HG02981 (cell line): ENCODE measurements around the gene NKAIN1.
"Not testable (repeated sequence)": the region's sequence is repeated elsewhere in the genome, so short reads cannot be mapped to it uniquely, and the experiment has no call there.

Source experiments
- ATAC-seq: cut with Tn5 transposase; IDR thresholded peaks from one replicate; pipeline ENCODE4 v1.9.1; 2021; ENCODE audit warnings: mild to moderate bottlenecking, moderate library complexity; ENCODE audit not compliant: unreplicated experiment

The NKAIN1 gene

DNA sequence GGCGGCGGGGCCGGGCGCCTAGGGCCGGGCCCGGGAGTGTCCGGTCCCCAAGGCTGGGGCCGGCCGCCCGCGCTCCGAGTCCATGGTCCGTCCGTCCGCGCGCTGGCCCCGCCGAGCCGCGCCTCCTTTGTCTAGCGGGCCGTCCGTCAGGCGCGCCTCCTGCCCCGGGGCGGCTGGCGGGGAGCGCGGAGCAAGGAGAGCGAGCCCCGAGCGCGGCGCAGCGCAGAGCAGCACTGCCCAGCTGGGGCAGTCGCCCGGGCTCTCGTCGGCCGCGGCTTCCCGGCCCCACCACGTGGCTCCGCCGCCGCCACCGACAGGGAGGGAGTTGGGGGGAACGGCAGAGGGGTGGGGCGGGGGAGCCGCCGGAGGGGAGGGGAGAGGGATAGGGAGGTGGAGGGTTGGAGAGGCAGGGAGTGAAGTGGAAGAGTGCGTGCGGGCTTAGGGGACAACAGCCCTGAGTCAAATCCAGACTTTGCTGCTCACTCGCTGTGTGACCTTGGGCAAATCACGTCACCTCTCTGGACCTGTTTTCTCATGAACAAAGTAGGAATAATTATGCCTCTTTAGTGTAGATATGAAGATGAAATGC is at the start of gene NKAIN1:
Gene NKAIN1 (minus strand): TSS at position 235 of the 589 bp plus-strand sequence. CDS start 340 bp downstream, outside the sequence.
- ATAC-seq, result no peak

DNA sequence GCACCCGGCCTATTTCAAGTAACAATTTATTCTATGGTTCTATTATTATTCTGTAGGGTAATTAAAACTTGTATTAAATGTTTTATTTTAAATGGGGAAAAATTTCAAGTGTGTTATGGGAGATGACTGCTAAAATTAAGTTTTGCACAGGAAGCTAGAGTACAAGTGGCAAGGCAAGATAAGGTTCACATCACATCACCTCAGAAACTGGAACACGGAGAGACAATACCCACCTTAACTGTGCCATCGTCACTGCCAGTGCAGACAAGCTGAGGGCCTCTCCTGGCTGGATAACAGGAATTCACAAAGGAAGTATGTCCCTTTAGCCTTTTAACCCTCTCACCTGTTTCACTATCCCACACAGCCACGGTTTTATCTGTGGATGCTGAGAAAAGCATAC is 49.3 kb upstream of the NKAIN1 start:
- ATAC-seq, result no peak

DNA sequence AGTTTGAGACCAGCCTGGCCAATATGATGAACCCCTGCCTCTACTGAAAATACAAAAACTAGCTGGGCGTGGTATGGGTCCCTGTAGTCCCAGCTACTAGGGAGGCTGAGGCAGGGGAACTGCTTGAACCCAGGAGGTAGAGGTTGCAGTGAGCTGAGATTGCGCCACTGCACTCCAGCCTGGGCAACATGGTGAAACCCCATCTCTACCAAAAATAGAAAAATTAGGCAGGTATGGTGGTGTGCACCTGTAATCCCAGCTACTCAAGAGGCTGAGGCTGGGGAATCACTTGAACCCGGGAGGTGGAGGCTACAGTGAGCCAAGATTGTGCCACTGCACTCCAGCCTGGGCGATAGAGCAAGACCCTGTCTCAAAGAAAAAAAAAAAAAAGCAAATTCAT is 48.1 kb upstream of the NKAIN1 start:
- not testable (repeated sequence) for ATAC-seq

DNA sequence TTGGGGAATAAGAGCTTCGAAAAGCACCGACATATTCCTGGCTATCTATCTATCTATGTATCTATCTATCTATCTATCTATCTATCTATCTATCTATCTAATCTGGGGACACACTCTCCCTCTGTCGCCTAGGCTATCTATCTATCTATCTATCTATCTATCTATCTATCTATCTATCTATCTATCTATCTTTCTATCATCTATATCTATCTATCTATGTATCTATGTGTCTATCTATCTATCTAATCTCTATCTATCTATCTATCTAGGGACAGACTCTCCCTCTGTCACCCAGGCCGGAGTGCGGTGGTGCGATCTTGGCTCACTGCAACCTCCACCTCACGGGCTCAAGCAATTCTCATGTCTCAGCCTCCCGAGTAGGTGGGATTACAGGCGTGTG is 42.7 kb upstream of the NKAIN1 start:
- not testable (repeated sequence) for ATAC-seq

DNA sequence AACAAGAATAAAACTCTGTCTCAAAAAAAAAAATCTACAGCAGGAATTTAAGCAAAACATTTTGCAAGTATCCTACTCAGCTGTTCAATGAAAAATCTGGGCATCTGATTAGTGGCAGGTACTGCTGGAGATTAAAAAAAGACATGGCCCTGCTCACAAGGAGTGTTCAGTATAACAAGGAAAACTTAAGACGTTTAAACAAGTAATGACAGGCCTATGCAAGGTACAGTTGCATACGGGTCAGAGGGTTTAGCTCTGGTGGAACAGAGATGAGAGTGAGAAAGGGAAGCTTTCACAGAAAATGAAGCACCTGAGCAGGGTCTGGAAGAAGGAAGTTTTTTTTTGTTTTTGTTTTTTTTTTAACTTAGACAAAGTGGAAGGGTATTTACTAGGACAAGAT is 33.9 kb upstream of the NKAIN1 start:
- no peak for ATAC-seq

DNA sequence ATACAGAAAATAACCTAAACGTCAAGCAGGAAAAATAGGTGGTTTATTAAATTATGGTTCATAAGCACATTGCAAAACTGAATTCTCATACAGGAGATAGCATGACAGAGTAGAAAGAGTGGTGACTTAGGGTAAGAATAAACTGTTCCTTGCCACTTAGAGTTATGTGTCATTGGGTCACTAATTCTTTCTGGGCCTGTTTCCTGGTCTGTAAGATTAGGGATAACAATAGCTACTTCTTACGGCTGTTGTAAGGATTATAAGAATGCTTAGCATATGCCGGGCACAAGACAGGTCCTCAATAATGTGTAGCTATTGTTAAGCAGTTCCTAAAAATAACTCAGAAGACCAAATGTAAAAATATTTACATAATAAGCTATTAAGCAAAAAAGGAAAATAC is 32.7 kb upstream of the NKAIN1 start:
- no peak for ATAC-seq

DNA sequence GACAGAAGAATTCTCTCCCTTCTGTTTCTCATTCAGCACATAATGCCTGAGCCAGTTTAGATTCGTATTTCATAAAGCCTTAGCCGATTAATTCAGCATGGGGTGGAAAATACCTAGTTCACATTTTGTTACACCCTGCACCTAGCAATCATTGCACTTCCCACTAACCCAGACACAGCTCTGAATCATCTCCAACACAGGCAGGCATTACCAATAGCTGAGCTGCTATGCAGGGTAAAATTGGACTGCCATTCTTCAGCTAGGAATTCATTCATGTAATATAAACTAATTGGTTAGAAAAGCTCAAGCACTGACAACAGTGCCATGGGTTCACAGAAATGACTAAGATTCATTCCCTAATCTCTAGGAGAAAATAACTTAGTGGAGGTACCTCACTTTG is 26.9 kb upstream of the NKAIN1 start:
- no peak for ATAC-seq

DNA sequence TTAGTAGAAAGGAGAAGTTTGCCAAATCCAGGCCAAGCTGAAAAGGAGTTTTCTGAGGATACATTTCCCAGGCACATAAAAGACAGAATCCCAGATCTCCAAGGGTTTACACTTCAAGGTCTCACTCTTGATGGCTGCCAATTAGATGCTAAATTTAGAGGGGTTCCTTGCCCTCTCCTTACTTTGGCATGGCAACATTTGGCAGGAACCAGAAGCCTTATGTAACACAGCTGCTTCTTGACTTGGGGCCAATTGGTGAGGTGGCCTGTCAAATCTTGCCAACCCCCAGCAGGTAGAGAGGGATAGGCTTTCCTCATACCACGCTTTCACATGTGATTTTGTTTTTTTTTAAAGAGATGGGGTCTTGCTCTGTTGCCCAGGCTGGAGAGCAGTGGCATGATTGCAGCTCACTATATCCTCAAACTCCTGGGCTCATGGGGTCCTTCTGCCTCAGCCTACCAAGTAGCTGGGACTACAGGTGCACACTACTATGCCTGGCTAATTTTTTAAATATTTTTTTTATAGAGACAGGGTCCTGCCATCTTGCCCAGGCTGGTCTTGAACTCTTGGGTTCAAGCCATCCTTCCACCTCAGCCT is 25.2 kb upstream of the NKAIN1 start:
- ATAC-seq, result no peak

DNA sequence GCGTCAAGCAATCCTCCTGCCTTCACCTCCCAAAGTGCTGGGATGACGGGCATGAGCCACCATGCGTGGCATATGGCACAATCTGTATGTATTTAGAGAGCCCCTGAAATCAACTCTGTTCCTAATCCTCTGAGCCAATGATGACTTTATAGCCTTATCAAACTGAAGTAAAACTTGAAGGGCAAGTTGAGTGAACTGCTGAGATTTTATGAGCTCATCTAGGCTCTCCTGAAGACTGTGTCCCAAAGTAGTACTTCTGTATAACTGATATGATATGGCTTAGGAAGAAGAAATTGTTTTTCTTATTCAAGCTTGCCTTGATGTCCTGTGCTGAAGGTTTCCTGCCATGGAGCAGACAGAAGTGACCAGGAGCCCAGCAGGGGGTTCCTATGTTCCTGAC is 23.7 kb upstream of the NKAIN1 start:
- ATAC-seq, result no peak

DNA sequence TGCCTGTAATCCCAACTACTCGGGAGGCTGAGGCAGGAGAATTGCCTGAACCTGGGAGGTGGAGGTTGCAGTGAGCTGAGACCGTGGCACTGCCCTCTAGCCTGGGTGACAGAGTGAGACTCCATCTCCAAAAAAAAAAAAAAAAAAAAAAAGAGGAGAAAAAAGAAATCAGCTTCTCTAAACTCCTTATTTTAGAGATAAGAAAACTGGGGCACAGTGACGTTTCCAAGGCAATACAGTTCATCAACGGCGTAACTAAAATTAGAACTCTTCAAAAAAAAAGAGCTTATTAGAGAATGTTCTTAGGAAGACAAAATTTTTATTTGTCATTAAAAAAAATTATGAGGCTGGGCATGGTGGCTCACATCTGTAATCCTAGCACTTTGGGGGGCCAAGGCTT is 22.7 kb upstream of the NKAIN1 start:
- not testable (repeated sequence) for ATAC-seq

DNA sequence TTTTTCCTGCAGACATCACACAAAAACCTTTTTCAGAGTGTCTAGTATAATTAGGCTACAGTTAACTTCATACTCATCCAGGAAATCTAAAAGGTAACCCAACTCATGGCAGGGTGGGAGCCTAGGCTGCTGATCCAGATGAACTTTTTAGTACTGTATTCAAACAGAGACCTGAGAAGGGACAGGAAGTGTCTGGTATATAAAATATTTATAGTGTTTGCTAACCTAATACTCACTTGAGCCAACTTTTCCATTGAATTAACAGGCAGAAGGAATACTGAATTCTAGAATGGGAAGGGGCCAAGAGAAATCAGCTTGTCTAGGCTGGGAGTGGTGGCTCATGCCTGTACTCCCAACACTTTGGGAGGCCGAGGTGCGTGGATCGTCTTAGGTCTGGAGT is 22.2 kb upstream of the NKAIN1 start:
- no peak for ATAC-seq

DNA sequence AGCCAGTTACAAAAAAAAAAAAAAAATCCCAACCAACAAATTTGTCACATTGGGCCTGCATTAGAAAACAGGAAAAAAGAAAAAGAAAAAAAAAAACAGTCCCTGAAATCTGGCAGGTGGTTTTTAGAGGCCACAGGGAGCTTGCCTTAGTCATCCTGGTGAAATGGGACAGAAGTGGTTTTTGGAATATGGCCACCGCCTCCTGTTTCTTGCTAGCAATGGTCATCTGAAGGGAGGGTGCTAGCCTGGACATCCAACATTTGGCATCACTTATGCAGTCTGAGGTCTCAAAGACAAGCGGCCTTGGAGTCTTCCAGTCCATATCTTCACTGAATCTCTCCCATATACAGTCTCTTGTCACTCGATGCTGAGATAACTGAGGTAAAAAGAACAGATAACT is 20.1 kb upstream of the NKAIN1 start:
- no peak for ATAC-seq

DNA sequence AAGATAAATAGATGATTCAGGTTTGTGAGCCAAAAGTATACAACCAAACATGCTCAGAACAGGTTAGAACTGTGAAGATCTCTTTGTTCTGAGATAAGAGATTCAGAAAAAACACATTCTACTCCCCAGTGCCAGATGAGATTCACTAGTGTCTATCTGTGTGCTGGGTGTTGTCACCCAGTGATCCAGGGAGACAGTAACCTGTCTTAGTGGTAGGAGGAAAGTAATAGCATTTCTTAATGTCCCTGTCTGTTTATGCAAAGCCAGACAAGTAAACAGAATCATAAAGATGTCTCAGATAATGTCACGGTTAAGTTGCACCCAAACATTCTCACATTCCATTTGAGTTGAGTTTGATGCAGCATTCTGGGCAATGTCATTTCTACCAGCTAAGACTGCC is 18.9 kb upstream of the NKAIN1 start:
- ATAC-seq, result no peak

DNA sequence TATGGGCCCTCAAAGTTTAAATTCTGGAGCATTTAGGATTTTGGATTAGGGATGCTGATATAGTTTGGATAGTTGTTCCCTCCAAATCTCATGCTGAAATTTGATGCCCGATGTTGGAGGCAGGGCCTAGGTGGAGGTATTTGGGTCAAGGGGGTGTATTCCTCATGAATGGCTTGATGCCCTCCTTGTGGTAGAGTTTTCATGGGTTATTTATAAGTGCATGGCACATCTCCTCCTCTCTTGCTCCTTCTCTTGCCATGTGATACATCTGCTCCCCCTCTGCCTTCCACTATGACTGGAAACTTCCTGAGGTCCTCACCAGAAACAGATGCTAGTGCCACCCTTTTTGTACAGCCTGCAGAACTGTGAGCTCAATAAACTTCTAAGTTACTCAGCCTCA is 17.5 kb upstream of the NKAIN1 start:
- ATAC-seq, result no peak

DNA sequence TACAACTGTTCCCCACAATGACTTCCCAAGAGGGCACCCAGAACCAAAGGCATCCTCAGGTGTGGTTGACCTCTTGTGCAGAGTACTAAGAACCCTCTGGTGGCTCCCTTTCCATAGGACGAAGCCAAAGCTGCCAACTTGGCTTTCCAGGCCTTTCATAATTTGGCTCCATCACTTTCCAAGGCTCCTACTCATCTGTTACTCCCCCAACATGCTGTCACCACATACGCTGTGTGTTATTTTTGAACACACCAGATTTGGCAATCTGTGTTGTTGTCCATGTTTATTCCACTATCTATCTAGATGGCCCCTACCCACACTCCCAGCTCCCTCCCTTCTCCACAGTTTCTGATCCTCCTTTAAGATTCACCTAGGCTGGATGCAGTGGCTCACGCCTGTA is 10.2 kb upstream of the NKAIN1 start:
- no peak for ATAC-seq

DNA sequence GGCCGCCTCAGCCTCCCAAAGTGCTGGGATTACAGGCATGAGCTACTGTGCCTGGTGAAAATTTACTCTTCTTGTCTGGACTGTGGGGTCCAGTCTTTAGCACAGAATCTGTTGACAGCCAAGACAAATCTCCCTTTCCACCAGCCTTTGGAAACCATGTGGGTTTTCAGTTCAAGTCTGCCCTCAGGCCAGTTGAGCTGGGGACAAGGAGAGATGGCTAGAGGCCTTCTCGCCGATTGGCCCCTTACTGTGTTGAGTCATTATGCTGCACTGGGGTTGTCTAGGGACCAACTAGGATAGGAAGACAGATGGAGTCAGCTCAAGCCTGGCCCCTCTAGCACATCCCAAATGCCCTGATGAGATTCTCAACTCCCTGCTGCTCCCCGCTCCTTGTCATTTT is 8.6 kb upstream of the NKAIN1 start:
- ATAC-seq, result no peak

DNA sequence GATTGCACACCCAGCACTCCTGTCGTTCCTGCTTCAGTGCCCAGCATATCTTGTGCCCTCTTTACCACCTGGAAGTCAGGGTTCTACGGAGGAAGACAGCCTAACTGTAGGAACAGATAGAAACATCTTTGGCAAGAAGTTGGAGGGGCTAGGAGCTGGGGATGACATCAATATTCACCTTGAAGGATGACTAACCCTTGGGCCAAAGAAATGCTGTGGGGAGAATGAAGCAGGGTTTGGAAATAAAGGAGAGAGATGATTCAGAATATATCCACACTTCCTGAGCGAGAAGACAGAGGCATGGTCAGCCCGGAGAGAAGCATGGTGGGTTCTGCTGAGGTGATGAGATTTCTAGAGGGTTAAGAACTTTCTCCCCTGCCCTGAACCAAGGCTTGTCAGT is 4.6 kb upstream of the NKAIN1 start:
- ATAC-seq, result no peak

DNA sequence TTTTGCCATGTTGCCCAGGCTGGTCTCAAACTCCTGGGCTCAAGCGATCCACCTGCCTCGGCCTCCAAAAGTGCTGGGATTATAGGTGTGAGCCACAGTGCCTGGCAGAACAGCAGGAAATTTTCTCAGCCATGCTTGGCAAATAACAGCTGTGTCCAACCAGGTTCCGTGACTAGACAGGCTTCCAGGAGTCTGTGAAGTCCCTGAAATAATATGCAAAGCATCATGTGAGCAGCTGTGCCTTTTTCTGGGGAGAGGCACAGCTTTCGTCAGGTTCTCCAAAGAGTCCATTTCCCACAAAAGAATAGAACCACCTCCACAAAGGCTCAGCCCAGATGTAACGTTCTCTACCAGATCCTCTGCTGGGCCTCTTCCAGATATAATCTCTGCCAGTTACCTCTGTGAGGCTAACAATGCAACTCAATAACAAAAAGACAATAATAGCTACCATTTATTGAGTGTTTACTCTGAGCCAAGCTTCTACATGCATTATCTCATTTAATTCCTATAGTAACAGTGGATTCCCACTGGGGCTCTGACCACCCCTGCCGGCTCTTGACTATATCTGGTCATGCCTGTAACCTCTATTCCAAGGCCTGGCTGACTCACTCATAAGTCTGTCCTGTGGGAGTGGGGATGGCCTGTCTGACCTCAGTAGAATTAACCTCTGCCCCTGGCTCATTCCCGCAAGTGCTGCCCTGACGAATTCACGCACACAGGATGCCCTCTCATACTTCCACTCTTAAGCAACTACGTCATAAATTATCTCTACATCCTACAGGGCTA is 4.0 kb upstream of the NKAIN1 start:
- ATAC-seq, result no peak

DNA sequence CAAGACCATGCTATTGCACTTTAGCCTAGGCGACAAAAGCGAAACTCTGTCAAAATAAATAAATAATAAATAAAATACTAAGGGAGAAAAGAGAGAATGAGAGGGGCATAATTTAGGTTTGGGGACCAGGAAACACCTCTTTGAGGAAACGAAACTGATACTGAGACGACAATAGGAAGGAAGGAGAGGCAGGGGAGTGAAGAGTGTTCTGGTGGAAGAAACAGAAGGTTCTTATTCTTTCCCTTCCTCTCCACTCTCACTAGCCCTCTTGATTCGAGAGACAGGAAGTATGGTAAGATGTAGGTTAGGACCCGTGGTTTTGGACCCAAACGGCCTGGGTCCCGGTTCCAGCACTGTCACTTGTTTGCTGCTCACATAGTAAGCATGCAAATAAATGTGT is 1.6 kb upstream of the NKAIN1 start:
- ATAC-seq, result no peak

DNA sequence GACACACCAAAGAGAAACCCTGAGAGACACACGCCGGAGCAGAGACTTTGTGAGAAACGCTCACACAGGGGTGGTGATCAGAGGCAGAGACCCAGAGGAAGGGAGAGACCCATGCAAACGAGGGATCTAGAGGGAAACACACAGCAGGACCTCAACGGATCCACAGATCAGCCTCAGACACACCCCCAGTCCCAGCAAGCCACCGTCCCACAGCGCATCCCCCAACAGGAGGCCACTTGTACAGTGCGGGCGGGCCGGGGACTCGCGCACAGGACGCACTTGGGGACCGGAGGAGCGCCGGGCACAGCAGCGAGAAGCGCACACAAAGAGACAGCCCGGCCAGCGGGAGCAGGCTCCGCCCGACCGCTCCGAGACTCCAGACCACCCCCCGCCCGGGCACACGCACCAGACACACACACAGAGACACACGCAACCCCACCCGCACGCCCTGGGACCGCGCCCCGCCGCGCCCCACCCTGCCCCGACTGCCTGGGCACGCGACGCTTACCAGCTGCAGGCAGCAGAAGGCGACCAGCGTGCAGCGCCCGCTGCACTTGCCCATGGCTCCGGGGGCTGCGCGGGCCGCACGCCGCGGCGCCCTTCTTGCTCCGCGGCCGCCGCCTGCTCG is 587 bp downstream of the NKAIN1 start:
- ATAC-seq, result no peak

DNA sequence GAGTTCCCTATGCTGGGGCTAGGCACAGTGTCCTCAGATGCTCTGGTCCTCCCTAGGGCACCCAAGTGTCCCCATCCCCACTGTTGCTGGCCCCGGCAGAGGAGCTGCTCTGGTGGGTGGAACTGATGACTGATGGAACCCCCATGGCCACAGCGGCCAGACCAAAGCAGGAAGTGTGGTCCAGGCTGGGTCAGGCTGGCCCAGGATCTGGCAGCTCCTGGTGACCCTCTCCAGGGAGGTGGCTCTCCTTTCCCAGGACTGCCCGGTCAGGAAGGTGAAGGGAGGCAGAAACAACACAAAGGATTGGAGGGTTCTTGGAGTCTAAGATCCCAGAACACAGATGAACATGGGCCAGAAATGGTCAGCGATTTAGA is 1.1 kb downstream of the NKAIN1 start:
- no peak for ATAC-seq

DNA sequence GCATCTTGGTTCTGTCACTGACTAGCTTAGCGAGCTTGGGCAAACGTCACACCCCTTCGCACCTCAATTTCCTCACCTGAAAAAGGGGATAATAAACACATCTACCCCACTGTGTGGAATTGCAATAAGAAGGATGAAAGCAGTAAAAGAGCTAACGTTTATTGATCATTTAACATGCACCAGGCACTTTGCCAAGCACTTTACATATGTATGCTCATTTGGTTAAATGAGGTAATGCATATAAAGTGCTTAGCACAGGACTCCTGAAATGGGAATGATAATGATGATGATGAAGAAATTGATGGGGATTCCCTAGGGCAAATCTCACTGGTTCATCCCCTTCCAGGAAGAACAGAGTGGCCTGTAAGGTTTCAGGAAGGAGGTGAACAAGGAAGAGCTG is 4.8 kb downstream of the NKAIN1 start:
- no peak for ATAC-seq
